Gastroesophageal sphincter (tissue), 3 donors: ENCODE measurements around the gene KIRREL3.

Source experiments
- EP300 ChIP-seq: sonication (generic); formaldehyde crosslinking; IDR thresholded peaks from one replicate; pipeline ENCODE4 v1.6.1; 2017; ENCODE audit warnings: antibody characterized with exemption, mild to moderate bottlenecking
- POLR2A ChIP-seq, 2 donors: fragments of 450-650 bp; IDR thresholded peaks; one replicate each; pipeline ENCODE4 v1.6.1; 2017; ENCODE audit warnings: antibody characterized with exemption in 2 of 2, mild to moderate bottlenecking in 2 of 2, moderate library complexity in 1 of 2
- POLR2AphosphoS5 ChIP-seq: sonication (generic); formaldehyde crosslinking; IDR thresholded peaks from one replicate; pipeline ENCODE4 v1.6.1; 2017; ENCODE audit warnings: antibody characterized with exemption
- TF ChIP-seq, protein P1 (sequence below), 4 experiments: fragments of 200-600 bp in 2 of 4; fragments of 450-650 bp in 2 of 4; sonication (generic) in 1 of 4; IDR thresholded peaks; one replicate each; pipeline ENCODE4 v1.5.1; 2017 to 2019; ENCODE audit warnings: antibody characterized with exemption in 4 of 4, mild to moderate bottlenecking in 2 of 4, moderate library complexity in 2 of 4

DNA sequence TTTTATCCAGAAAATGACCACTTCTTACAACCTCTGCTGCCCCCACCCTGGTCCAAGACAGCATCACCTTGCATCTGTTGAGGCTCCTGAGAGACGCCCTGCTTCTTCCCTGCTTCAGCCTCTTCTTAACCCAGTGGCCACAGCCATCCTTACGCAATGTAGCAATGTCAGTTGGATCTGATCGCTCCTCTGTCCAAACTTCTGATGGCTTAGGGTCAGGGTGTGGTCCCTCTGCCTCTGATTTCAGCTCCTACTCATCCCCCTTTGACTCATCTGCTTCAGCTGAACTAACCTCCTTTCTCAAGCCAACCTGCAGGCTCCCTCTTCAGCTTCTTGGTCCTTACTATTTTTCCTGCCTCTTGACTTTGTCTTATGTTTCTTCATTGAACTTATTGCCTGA, 280.8 kb downstream of the KIRREL3 start:
- TF ChIP-seq, protein P1, sequence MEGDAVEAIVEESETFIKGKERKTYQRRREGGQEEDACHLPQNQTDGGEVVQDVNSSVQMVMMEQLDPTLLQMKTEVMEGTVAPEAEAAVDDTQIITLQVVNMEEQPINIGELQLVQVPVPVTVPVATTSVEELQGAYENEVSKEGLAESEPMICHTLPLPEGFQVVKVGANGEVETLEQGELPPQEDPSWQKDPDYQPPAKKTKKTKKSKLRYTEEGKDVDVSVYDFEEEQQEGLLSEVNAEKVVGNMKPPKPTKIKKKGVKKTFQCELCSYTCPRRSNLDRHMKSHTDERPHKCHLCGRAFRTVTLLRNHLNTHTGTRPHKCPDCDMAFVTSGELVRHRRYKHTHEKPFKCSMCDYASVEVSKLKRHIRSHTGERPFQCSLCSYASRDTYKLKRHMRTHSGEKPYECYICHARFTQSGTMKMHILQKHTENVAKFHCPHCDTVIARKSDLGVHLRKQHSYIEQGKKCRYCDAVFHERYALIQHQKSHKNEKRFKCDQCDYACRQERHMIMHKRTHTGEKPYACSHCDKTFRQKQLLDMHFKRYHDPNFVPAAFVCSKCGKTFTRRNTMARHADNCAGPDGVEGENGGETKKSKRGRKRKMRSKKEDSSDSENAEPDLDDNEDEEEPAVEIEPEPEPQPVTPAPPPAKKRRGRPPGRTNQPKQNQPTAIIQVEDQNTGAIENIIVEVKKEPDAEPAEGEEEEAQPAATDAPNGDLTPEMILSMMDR (IDR thresholded peaks at IDR 0.05), result no peak
- TF ChIP-seq POLR2AphosphoS5 (no peak), POLR2A (IDR thresholded peaks at IDR 0.05) (no peak), EP300 (no peak)
